Measurements from ENCODE around the gene PTPRK.

GRCh38 chr6:128427139-128427538 is 93.3 kb downstream of the PTPRK start:
- TF ChIP-seq CEBPB (IDR thresholded peaks at IDR 0.05; ENCODE audit: low read depth) (no peak), EZH2 (IDR thresholded peaks at IDR 0.05) (no peak), CTCF (IDR thresholded peaks at IDR 0.05 in 2 of 3, conservative IDR thresholded peaks at IDR 0.05 in 1 of 3; ENCODE audit: borderline replicate concordance in 1 of 3, insufficient read depth in 1 of 3, low read depth in 2 of 3, low read length in 2 of 3) (no peak)
